ENCODE results near the gene C17orf75.

DNA sequence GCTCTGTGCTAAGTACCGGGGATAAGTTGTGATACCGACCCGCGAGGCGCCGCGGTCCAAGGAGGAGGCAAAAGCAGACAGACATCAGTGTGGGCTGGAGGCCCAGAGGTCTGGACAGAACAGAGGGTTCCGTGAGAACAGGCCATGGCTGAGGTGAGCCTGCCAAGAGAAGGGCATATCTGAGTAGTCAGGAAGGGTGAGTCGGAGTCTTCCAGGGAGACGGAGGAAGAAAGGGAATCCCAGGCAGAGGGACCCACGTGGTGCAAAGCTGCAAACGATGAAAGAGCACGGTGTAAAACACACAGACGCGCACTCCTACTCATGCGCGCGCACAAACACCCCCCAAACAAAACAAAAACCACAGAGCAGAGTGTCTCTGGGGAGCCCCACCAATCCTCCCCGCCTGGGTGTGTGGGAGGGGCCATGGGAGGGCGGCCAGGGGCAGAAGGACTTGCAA, 58.2 kb downstream of the C17orf75 start:
- TF ChIP-seq, protein P1, sequence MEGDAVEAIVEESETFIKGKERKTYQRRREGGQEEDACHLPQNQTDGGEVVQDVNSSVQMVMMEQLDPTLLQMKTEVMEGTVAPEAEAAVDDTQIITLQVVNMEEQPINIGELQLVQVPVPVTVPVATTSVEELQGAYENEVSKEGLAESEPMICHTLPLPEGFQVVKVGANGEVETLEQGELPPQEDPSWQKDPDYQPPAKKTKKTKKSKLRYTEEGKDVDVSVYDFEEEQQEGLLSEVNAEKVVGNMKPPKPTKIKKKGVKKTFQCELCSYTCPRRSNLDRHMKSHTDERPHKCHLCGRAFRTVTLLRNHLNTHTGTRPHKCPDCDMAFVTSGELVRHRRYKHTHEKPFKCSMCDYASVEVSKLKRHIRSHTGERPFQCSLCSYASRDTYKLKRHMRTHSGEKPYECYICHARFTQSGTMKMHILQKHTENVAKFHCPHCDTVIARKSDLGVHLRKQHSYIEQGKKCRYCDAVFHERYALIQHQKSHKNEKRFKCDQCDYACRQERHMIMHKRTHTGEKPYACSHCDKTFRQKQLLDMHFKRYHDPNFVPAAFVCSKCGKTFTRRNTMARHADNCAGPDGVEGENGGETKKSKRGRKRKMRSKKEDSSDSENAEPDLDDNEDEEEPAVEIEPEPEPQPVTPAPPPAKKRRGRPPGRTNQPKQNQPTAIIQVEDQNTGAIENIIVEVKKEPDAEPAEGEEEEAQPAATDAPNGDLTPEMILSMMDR (IDR thresholded peaks at IDR 0.05; ENCODE audit: low read depth, low read length, poor library complexity, severe bottlenecking): no peak
- TF ChIP-seq EZH2phosphoT487 (IDR thresholded peaks at IDR 0.05; ENCODE audit: borderline replicate concordance, low read length): no peak
